ENCODE data around the gene SMCHD1.

DNA sequence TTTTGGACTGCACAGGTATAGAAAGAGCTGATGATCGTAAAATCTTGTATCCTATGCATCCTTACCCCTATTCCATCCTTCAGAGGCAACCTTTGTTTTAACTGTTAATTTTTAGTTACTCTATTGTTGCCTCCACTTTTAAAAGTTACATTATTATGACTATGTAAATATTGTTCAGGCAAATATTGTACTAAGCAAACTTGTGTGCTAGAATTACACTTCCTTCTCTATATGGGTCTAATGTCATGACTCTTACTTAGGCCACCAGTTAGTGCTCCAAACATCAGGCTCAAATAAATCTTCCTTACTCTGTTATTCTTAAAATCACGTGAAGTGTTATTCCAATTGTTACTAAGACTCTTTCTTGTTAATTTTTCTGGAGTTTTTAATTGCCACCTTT is 143.8 kb downstream of the SMCHD1 start:
- no peak for TF ChIP-seq POLR2A (IDR thresholded peaks at IDR 0.05)
- no peak for TF ChIP-seq CTCF (IDR thresholded peaks at IDR 0.05)

Measured in esophagus squamous epithelium (tissue), 4 donors.